Keratinocyte (primary cell): ENCODE results near the gene KRT23.

ENCODE experiments used
- EZH2 ChIP-seq: IDR thresholded peaks from one replicate; pipeline ENCODE4 v1.6.1; 2012; ENCODE audit warnings: inconsistent platforms, mild to moderate bottlenecking, low read length, moderate library complexity
- TF ChIP-seq, protein P1 (sequence below), 3 experiments: IDR thresholded peaks in 1 of 3; conservative IDR thresholded peaks in 1 of 3; optimal IDR thresholded peaks in 1 of 3; 2 replicates in 2 of 3; 3 replicates in 1 of 3; pipeline versions ENCODE3 to v1.5.1; 2011; ENCODE audit warnings: low read length in 3 of 3, mild to moderate bottlenecking in 3 of 3, moderate library complexity in 2 of 3, control low read depth in 1 of 3, inconsistent platforms in 1 of 3; ENCODE audit not compliant: insufficient read depth in 2 of 3; ENCODE audit errors: extremely low read depth in 1 of 3

- TF ChIP-seq EZH2 = no peak
- TF ChIP-seq, protein P1, sequence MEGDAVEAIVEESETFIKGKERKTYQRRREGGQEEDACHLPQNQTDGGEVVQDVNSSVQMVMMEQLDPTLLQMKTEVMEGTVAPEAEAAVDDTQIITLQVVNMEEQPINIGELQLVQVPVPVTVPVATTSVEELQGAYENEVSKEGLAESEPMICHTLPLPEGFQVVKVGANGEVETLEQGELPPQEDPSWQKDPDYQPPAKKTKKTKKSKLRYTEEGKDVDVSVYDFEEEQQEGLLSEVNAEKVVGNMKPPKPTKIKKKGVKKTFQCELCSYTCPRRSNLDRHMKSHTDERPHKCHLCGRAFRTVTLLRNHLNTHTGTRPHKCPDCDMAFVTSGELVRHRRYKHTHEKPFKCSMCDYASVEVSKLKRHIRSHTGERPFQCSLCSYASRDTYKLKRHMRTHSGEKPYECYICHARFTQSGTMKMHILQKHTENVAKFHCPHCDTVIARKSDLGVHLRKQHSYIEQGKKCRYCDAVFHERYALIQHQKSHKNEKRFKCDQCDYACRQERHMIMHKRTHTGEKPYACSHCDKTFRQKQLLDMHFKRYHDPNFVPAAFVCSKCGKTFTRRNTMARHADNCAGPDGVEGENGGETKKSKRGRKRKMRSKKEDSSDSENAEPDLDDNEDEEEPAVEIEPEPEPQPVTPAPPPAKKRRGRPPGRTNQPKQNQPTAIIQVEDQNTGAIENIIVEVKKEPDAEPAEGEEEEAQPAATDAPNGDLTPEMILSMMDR (optimal IDR thresholded peaks at IDR 0.05 in 1 of 3, IDR thresholded peaks at IDR 0.05 in 1 of 3, conservative IDR thresholded peaks at IDR 0.05 in 1 of 3; ENCODE audit: extremely low read depth in 1 of 3, insufficient read depth in 2 of 3, low read length in 3 of 3) = no peak
Measured at GRCh38 chr17:40935624-40936023, 1.8 kb downstream of the KRT23 start.
